HG02938 (cell line): ENCODE measurements around the gene ISG20.

Experiments
- ATAC-seq: cut with Tn5 transposase; IDR thresholded peaks from one replicate; pipeline ENCODE4 v1.9.1; 2021; ENCODE audit warnings: mild to moderate bottlenecking, moderate library complexity; ENCODE audit not compliant: unreplicated experiment

ISG20 gene

DNA sequence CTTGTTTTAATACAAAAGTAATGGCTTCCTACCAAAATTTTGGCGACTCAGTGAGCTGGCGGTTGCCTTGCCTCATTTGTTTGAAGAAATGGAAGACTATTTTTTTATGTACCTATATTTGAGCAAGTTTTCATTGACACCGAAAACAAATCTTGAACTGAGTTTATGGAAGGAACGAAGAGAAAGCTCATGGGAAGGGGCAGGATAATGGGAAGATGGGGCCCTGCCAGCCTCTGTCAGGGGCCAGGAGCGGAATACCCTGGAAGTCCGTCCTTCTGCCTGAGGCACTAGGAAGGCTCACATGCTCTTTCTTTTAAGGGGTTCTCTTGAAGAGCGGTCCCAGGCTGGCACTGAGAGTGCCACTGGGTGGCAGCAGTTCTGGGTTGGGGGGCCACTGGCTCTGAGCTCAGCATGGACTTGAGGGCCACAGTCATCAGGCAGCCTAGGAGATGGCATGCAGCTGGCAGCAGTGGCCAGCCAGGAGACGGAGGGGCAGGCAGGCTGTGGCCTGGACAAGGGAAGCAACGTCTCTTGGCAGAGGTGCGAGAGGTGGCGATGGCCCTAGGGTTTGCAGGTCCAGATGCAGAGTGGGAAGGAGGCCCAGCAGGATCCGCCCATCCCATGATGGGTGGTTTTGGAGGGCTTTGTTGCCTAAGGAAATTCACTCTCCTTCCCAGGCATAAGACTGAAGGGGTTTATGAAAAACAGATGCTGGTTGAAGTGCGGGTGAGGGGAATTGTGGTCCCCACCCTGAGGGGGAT is 41.6 kb downstream of the ISG20 start:
- ATAC-seq = no peak

DNA sequence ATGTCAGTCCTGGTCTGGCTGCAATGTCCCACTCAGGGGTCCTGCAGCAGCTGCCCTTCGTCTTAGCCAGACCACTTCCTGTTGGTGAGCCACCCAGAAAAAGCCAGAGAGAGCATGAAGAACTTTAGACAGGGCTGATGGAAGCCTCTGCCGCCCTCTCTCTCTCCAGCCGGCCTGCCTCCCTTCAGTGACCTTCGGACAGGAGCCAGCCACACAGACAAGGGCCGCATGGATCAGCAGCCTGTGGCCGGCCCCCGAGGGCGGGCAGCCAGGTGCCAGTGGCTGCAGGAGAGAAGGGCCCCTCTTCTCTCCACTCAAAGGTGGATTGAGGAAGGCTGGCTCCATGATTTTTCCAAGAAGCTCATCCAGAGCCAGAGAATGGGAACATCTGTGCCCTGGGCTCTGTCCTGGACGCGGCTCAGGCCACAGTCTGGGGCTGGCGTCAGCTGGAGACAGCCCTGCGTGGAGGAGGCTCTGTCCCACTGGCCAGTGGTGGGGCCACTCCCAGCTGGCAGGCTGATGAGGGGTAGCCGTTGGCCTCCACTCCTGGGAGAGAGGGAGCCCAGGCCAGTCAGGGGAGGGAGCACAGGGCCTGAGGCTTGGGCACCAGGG is 42.9 kb downstream of the ISG20 start:
- ATAC-seq = no peak

GRCh38 chr15:88684345-88684744 is 45.5 kb downstream of the ISG20 start:
- no peak for ATAC-seq

DNA sequence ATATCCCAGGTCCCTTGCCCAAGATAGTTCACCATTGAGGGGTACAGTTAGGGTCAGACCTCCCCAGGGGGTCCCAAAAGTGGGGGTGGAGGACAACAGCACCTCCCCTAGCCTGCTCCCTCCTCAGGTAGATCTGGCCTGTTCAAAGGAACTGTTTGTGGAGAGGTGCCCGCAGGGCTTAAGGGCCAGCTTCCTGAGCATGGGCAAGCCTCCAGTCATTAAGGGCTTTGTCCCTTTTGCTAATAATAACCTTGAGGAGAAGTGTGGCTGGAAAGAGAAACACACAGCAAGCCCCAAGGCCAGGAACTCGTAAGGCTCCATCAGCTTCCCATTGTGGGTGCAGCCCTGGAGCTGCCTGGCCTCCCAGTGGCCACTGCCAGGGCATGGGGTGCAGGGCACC is 47.4 kb downstream of the ISG20 start:
- no peak for ATAC-seq

DNA sequence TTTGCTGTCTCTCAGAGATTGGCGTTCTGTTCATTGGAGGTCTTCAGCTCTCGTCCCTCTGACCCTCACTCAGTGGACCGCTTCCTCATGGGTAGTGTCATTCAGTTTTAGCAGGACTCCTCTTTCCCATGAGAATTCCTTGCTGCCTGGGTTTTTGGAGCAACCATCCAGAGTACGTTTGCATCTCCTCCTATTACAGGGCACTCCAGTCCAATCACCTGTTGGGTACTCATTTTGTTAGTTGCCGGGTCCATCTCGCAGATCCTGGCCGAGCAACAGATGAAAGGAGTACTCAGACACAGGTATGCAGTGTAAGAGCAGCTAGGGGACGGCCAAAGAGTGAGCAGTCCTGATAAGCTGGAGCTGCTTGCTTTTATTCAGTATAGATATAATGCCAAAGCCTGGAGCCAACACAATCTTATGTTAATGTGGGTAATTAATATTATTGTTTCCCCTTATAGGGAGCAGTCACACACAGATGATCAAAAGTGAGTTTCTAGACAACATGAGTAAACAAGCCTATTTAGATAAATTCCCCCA is 49.6 kb downstream of the ISG20 start:
- no peak for ATAC-seq

GRCh38 chr15:88690331-88690730 is 51.5 kb downstream of the ISG20 start:
- no peak for ATAC-seq

GRCh38 chr15:88693191-88693590 is 54.4 kb downstream of the ISG20 start:
- ATAC-seq = no peak

- no peak for ATAC-seq
Measured at GRCh38 chr15:88695101-88695500, 56.3 kb downstream of the ISG20 start.

DNA sequence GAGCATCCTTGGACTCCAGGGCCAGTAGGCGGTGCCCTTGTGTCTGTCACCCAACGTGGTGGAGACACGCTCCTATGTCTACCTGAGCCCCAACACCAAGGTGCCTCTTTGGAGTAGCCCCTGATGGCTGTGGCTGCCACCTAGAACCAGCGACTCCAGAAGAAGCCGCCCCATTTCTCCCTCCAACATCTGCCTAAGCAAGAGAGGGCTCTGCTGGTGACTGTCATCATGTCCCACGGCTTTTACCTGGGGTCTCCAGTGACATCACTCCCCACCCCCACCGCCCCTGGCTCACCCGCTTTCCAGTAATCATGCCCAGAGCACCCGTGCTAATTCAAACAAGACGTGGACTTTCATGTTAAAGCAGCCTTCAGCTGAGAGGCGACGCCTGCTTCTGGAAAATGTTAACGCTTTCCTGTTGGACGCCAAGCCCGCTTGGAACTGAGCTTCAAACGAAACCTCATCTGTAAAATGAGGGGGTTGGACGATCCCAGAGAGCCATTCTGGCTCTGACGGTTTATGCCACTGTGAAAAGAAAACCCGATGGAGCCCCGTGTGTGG is 57.0 kb downstream of the ISG20 start:
- no peak for ATAC-seq

DNA sequence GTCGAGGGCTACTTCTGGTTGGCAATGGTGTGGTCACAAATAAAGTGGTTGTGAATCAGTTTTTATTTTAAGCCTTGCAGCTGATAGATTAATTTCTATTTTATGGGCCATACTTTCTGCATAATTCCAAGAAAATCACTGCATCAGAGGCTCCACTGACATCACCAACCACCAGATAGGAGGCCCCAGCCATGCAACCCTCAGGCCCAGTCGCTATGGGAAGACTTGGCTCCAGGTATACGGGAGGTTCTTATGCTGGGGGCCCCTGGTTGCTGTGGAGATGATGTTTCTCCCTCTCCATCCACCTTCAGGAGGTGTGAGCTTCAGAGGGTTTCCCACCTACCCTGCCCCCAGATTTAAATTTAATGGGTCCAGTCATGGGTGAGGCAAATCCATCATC is 57.4 kb downstream of the ISG20 start:
- ATAC-seq = no peak

DNA sequence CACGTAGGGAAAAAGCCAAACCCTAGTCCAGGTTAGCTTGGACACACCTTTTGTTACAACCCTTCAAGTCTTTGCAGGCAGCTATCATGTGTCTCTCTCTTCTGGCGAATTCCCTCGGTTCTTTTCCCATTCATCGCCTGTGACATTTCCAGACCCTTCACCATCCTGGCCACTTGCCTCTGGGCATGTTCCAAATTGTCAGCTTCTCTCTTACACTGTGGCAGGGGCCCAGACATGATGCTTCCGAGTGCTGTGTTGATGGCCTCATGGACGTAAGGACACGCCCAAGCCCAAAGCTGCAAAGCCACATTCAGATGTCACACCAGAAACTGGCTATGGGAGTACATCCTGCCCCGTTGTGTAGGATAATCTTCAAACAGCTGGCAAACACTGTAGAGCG is 58.5 kb downstream of the ISG20 start:
- no peak for ATAC-seq

DNA sequence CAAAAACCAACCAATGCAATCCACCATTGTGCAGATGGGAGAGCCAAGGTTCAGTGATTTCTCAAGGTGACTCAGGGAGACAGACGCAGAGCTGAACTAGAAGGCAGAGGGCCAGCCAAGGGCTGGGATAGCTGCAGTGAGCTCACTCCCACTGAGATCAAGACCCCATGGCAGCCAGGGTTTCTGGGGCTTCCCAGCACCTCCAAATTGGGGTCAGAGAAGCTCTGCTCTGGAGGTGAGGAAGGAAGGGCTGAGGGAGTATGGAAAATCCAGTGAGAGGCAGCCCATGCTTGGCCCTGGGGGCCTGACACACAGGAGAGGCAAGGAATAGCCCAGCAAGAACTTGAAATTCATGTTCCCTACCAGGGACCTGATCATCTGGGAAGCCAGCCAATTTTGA is 61.0 kb downstream of the ISG20 start:
- ATAC-seq = no peak

- ATAC-seq = no peak
Measured at GRCh38 chr15:88700716-88701115, 61.9 kb downstream of the ISG20 start.

- no peak for ATAC-seq
Measured at GRCh38 chr15:88701561-88702095, 62.8 kb downstream of the ISG20 start.

DNA sequence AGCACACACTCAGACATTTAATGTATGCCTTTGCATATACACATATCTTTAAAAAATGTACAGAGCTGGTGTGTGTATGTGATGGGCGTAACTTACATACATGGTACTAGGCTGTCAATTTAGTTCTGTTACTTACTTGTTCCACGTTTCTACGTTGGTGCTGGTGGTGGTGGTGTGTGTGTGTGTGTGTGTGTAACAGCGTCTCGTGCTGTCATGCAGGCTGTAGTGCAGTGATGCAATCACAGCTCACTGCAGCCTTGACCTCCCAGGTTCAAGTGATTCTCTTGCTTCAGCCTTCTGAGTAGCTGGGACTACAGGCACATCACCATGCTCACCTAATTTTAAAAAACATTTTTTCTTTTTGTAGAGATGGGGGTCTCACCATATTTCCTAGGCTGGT is 64.2 kb downstream of the ISG20 start:
- ATAC-seq = no peak

- no peak for ATAC-seq
Measured at GRCh38 chr15:88703533-88703932, 64.7 kb downstream of the ISG20 start.

GRCh38 chr15:88704791-88705768 is 66.3 kb downstream of the ISG20 start:
- ATAC-seq = no peak

GRCh38 chr15:88705769-88706165 is 67.0 kb downstream of the ISG20 start:
- no peak for ATAC-seq
